NB4 (cell line): ENCODE measurements around the gene ZRANB3.

Experiments used
- CTCF ChIP-seq: IDR thresholded peaks from one replicate; pipeline ENCODE4 v1.5.1; 2012; ENCODE audit warnings: low read depth, low read length
- MYC ChIP-seq: IDR thresholded peaks from 2 replicates; pipeline ENCODE4 v1.6.1; 2011; ENCODE audit warnings: low read depth, low read length
- POLR2A ChIP-seq: IDR thresholded peaks from 2 replicates; pipeline ENCODE4 v1.6.1; 2011; ENCODE audit warnings: mild to moderate bottlenecking; ENCODE audit not compliant: insufficient read length; ENCODE audit errors: extremely low read depth

- TF ChIP-seq CTCF (no peak), POLR2A (no peak), MYC (no peak)
These were observed 1.6 kb upstream of the ZRANB3 start for GRCh38 chr2:135532581-135532980.
